Stimulated activated effector memory CD8-positive, alpha-beta T cell treated with anti-CD3 and anti-CD28 coated beads, Interleukin-12 subunit alpha, Interleukin-12 subunit beta, amount 100 ng/mL, for 72 hours (primary cell): Measurements from ENCODE around the gene NGLY1.

Experiments
- ATAC-seq: fragments of 150-1000 bp; cut with Tn5 transposase; 2 replicates; pipeline ENCODE4 v1.10.0; 2021
- DNase-seq, 2 donors: peaks; one replicate each; pipeline ENCODE4 v3.0.0; 2021 to 2022; ENCODE audit warnings: low spot score in 2 of 2
- H3K27ac Mint-ChIP-seq: one replicate; pipeline ENCODE4 v1.8.0; 2022; ENCODE audit warnings: mild to moderate bottlenecking, mixed read lengths
- H3K36me3 Mint-ChIP-seq: one replicate; pipeline ENCODE4 v1.8.0; 2022; ENCODE audit warnings: mild to moderate bottlenecking, mixed read lengths
- H3K4me1 Mint-ChIP-seq: one replicate; pipeline ENCODE4 v1.8.0; 2022; ENCODE audit warnings: mixed read lengths
- H3K4me3 Mint-ChIP-seq: one replicate; pipeline ENCODE4 v1.8.0; 2022; ENCODE audit warnings: mild to moderate bottlenecking, mixed read lengths
- H3K9me3 Mint-ChIP-seq: one replicate; pipeline ENCODE4 v1.8.0; 2022; ENCODE audit warnings: mixed read lengths

NGLY1 gene

GRCh38 chr3:25695731-25696420 is 87.4 kb downstream of the NGLY1 start:
- no peak overlapping the region for H3K27ac Mint-ChIP-seq
- ATAC-seq (no peak), DNase-seq (no peak)
- no peaks in the 10 kb centered on the region for H3K9me3 Mint-ChIP-seq
- no peaks in the 10 kb centered on the region for H3K36me3 Mint-ChIP-seq
- H3K4me3 Mint-ChIP-seq = no peak overlapping the region
- no peaks in the 10 kb centered on the region for H3K4me1 Mint-ChIP-seq

DNA sequence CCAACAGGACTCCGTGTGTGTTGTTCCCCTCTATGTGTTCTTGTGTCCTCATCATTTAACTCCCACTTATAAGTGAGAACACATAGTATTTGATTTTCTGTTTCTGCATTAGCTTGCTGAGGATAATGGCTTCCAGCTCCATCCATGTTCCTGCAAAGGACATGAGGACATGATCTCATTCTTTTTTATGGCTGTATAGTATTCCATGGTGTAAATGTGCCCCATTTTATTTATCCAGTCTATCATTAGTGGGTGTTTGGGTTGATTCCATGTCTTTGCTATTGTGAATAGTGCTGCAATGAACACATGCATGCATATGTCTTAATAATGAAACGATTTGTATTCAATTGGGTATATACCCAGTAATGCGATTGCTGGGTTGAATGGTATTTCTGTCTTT is 90.0 kb downstream of the NGLY1 start:
- no peak for ATAC-seq
- no peak overlapping the region for H3K4me3 Mint-ChIP-seq
- no peak overlapping the region for H3K27ac Mint-ChIP-seq

DNA sequence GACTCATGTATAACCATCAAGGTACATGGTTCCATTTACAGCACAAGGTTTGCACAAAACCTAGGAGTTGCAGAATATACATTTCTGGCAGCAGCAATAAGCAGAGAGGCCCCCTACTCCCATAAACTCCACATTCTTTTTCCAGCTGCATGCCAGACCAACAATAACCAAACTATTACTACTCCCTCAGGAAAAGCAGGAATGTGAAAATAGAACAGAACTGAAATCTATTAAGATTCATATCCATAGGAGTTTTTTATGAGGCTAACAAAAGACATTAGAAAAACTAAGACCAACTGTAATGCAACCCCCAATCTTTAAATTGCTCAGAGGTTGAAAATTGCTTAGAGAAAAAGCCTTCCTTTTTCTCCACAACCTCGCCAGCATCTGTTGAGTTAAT is 90.9 kb downstream of the NGLY1 start:
- Mint-ChIP-seq H3K27ac (no peak overlapping the region), H3K4me3 (no peak overlapping the region), H3K9me3 (no peaks in the 10 kb centered on the region), H3K4me1 (no peaks in the 10 kb centered on the region), H3K36me3 (no peaks in the 10 kb centered on the region)
- no peak for ATAC-seq
- DNase-seq = no peak

More for the DNA sequence above, 90.0 kb downstream of the NGLY1 start:
- Mint-ChIP-seq H3K4me1 (no peaks in the 10 kb centered on the region), H3K9me3 (no peaks in the 10 kb centered on the region), H3K36me3 (no peaks in the 10 kb centered on the region)
- no peak for DNase-seq

DNA sequence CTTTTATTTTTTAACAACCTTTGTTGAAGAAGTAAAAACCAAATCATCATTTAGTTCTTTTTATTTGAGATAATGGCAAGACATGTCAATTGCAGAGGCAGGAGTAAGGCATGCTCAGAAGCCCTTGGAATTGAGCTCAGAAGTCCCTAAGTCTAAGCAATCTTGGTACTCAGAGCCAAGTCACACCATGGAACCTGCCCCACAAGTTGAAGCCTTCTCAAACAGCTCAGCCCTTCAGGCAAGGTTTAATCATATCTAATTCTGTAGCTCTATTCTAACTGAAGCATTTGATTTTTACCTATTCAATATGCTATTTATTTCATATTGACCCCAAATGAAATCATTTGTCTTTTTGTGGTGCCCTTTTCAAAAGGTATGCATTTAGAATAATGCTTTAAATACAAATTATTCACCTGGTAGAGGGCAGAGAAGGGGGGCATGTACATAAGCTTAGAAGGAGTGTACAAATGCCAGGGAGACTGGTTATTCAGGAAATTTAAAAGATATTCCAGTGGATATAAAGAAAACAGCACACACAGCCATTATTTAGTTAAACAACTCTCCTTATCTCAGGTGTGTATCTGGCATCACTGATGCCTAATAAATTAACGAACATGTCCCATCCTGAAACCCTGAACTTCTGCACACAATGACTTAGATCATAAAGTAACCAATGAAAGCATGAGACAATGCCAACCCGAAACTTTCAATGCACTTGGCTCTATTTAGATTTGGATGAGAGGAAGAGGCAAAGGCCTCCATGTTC is 92.3 kb downstream of the NGLY1 start:
- Mint-ChIP-seq H3K9me3 (no peaks in the 10 kb centered on the region), H3K36me3 (no peaks in the 10 kb centered on the region), H3K4me1 (no peaks in the 10 kb centered on the region), H3K4me3 (no peak overlapping the region), H3K27ac (no peak overlapping the region)
- DNase-seq (no peak), ATAC-seq (no peak)

- Mint-ChIP-seq H3K4me3 (no peak overlapping the region), H3K36me3 (no peaks in the 10 kb centered on the region), H3K9me3 (no peaks in the 10 kb centered on the region), H3K4me1 (no peaks in the 10 kb centered on the region), H3K27ac (no peak overlapping the region)
- DNase-seq (no peak), ATAC-seq (no peak)
These were observed 94.0 kb downstream of the NGLY1 start for GRCh38 chr3:25689226-25689625.

DNA sequence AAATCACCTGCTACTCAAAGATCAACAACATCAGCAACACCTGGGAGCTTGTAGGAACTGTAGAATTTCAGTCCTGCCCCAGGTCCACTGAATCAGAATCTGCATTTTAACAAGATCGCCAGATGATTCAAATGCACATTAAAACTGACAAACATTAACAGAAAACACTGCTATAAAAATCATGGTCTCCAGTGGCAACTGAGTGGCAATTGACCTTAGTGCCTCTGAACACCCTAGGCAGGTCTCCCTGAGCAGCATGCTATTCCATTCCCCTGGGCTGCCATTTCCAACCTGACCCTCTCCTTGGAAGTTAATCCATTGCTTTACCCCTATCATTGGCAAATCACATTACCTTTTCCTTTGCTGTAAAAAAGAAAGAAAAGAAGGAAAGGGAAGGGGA is 95.5 kb downstream of the NGLY1 start:
- DNase-seq (no peak), ATAC-seq (no peak)
- Mint-ChIP-seq H3K9me3 (no peaks in the 10 kb centered on the region), H3K36me3 (no peaks in the 10 kb centered on the region), H3K4me1 (no peaks in the 10 kb centered on the region), H3K4me3 (no peak overlapping the region), H3K27ac (no peak overlapping the region)

- DNase-seq = no peak
- no peaks in the 10 kb centered on the region for H3K4me1 Mint-ChIP-seq
- no peaks in the 10 kb centered on the region for H3K9me3 Mint-ChIP-seq
- ATAC-seq = no peak
- no peak overlapping the region for H3K27ac Mint-ChIP-seq
- H3K36me3 Mint-ChIP-seq = no peaks in the 10 kb centered on the region
- H3K4me3 Mint-ChIP-seq = no peak overlapping the region
These were observed 96.5 kb downstream of the NGLY1 start for GRCh38 chr3:25686766-25687165.

- DNase-seq (no peak), ATAC-seq (no peak)
- no peak overlapping the region for H3K4me3 Mint-ChIP-seq
- no peaks in the 10 kb centered on the region for H3K4me1 Mint-ChIP-seq
- H3K9me3 Mint-ChIP-seq = no peaks in the 10 kb centered on the region
- no peaks in the 10 kb centered on the region for H3K36me3 Mint-ChIP-seq
- H3K27ac Mint-ChIP-seq = no peak overlapping the region
These were observed 99.4 kb downstream of the NGLY1 start for GRCh38 chr3:25683882-25684281.

DNA sequence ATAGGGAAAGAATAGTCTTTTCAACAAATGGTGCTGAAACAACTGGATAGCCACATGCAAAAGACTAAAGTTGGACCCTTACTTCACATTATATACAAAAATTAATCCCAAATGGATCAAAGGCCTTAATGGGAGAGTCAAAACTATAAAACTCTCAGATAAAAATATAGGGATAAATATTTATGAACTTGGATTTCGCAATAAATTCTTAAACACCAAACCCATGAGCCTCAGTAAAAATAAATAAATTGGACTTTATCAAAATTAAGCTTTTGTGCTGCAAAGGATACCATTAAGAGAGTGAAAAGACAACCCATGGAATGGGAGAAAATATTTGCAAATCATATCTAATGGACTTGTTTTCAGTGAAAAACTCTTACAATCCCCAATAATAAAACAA is 99.8 kb downstream of the NGLY1 start:
- ATAC-seq = no peak
- H3K27ac Mint-ChIP-seq = no peak overlapping the region
- no peak overlapping the region for H3K4me3 Mint-ChIP-seq
- DNase-seq = no peak
- no peaks in the 10 kb centered on the region for H3K4me1 Mint-ChIP-seq
- H3K9me3 Mint-ChIP-seq = no peaks in the 10 kb centered on the region
- H3K36me3 Mint-ChIP-seq = no peaks in the 10 kb centered on the region

DNA sequence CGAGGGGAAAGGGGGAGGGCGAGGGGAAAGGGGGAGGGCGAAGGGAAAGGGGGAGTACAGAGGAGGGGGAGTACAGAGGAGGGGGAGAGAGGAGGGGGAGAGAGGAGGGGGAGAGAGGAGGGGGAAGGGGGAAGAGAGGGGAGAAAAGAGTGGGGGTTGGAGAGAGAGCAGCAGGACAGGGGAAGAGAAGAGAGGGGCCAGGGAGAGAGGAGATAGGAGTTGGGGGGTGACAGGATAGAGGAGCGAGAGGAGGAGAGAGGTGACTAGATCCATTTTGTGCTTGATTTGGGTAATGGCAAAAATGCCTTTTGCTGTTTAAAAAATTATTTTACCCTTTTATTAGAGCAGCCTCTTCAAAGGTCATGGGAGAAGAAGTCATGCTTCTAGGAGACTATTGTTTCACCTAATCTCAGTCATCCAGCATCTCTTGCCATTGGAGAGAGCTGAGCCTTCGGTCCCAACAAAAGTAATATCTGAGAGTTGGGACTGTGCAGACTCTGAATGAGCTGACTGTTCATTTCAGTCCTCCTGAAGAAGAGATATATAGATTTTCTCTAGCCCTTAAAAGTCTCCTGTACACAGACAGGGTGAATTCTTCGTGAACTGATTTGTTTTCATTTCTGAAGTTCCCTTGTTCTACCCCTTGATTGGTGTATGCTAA is 103.5 kb downstream of the NGLY1 start:
- DNase-seq = no peak
- Mint-ChIP-seq H3K4me1 (no peaks in the 10 kb centered on the region), H3K9me3 (no peaks in the 10 kb centered on the region), H3K36me3 (no peaks in the 10 kb centered on the region), H3K4me3 (no peak overlapping the region), H3K27ac (no peak overlapping the region)
- ATAC-seq = no peak

GRCh38 chr3:25679166-25679565 is 104.1 kb downstream of the NGLY1 start:
- no peak for DNase-seq
- no peaks in the 10 kb centered on the region for H3K4me1 Mint-ChIP-seq
- no peak overlapping the region for H3K4me3 Mint-ChIP-seq
- H3K9me3 Mint-ChIP-seq = no peaks in the 10 kb centered on the region
- no peak for ATAC-seq
- no peaks in the 10 kb centered on the region for H3K36me3 Mint-ChIP-seq
- H3K27ac Mint-ChIP-seq = no peak overlapping the region

DNA sequence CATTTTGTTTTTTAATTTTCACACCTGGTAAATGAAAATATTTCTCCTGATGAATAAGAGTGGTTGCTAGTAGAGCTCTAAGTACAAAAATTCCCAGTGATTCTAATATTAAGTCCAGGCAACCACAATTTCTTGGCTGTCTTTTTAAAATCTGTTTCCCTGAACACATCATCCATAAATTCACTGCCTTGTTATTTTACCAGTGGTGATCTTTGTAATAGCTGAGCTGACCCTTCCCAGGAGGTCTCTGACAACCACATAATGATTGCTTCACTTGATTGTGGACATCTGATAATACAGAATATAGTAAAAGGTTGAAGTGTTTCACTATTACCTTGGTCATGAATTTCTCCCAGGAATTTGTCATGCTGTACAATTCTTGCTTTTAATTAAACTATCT is 104.7 kb downstream of the NGLY1 start:
- Mint-ChIP-seq H3K27ac (no peak overlapping the region), H3K36me3 (no peaks in the 10 kb centered on the region), H3K4me1 (no peaks in the 10 kb centered on the region), H3K9me3 (no peaks in the 10 kb centered on the region), H3K4me3 (no peak overlapping the region)
- ATAC-seq (no peak), DNase-seq (no peak)

DNA sequence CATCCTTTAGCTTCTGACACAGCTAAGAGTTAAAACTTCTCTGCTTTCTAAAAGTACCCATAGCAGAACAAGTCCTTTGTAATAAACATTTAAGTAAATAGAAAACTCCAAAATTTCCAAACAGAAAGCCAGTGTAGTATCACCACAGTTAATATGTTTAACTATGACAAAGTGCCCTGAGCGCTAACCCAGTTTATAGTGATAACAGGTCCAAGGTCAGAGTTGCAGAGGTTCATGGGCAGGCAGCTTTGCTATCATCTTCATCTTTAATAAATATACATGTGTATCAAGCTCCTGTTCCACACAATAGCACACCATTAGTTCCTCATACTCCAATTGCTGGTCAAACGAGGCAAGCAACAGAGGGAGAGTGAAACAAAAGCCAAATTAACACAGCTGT is 106.1 kb downstream of the NGLY1 start:
- H3K4me3 Mint-ChIP-seq = no peak overlapping the region
- no peaks in the 10 kb centered on the region for H3K4me1 Mint-ChIP-seq
- ATAC-seq (no peak), DNase-seq (no peak)
- no peaks in the 10 kb centered on the region for H3K9me3 Mint-ChIP-seq
- H3K27ac Mint-ChIP-seq = no peak overlapping the region
- no peaks in the 10 kb centered on the region for H3K36me3 Mint-ChIP-seq

DNA sequence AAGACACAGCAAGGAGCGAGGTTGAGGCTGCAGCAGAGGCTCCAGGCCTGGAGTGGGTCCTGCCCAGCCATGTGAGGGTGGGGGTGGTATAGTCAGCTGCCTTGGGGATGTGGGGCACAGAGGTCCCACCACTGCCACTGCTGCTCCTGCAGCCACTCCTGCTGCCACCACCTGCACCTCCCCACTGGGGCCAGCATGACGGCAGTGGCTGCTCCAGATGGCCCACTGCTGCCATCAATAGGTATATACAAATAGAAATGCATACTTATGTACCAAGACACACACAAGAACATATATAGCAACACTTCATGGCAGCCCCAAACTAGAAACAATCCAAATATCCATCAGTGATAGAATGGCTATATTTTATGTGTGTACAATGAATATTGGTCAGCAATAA is 108.6 kb downstream of the NGLY1 start:
- ATAC-seq (no peak), DNase-seq (no peak)
- Mint-ChIP-seq H3K4me1 (no peaks in the 10 kb centered on the region), H3K27ac (no peak overlapping the region), H3K4me3 (no peak overlapping the region), H3K9me3 (no peaks in the 10 kb centered on the region), H3K36me3 (no peaks in the 10 kb centered on the region)

GRCh38 chr3:25673738-25674298 is 109.4 kb downstream of the NGLY1 start:
- no peak overlapping the region for H3K4me3 Mint-ChIP-seq
- no peaks in the 10 kb centered on the region for H3K36me3 Mint-ChIP-seq
- DNase-seq (no peak), ATAC-seq (no peak)
- no peaks in the 10 kb centered on the region for H3K9me3 Mint-ChIP-seq
- no peaks in the 10 kb centered on the region for H3K4me1 Mint-ChIP-seq
- H3K27ac Mint-ChIP-seq = no peak overlapping the region
